ENCODE results near the gene NLRP4. TPM values are rescaled to one million over a fixed set of nuclear protein-coding genes. Genes with fewer than 3 reads are reported as not detected.

The NLRP4 gene
- total and polyA plus RNA-seq, 2 of the 8 experiments (the other 6 are each of a cell fraction or from before 2014, with no cell fraction given), result not detected

DNA sequence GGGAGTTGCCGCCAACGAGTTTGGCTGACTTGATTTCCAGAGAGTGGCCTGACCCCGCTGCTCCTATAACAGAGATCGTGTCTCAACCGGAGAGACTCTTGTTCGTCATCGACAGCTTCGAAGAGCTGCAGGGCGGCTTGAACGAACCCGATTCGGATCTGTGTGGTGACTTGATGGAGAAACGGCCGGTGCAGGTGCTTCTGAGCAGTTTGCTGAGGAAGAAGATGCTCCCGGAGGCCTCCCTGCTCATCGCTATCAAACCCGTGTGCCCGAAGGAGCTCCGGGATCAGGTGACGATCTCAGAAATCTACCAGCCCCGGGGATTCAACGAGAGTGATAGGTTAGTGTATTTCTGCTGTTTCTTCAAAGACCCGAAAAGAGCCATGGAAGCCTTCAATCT is 21.6 kb downstream of the NLRP4 start:
- Histone ChIP-seq H3K4me3 (ENCODE audit: extremely low read depth in 1 of 4, insufficient read depth in 2 of 4, low read depth in 3 of 4, low read length in 4 of 4) (no peak overlapping the region), H3K4me1 (replicated peaks in 1 of 4; ENCODE audit: control insufficient read depth in 3 of 4, insufficient read depth in 4 of 4, low read length in 3 of 4) (no peaks in the 10 kb centered on the region), H3K79me2 (ENCODE audit: control insufficient read depth in 1 of 2, insufficient read depth in 2 of 2, low read length in 2 of 2) (no peaks in the 10 kb centered on the region), H3K4ac (replicated peaks; ENCODE audit: insufficient read length, low read depth, low read length) (no peak overlapping the region), H3K18ac (ENCODE audit: extremely low read depth, low read length) (no peak overlapping the region), H3K9ac (replicated peaks in 1 of 4; ENCODE audit: extremely low read depth in 1 of 4, low read depth in 3 of 4, low read length in 3 of 4) (no peak overlapping the region), H4K91ac (replicated peaks; ENCODE audit: insufficient read length, low read length) (no peak overlapping the region), H4K5ac (ENCODE audit: insufficient read length, low read depth, low read length) (no peak overlapping the region), H2BK15ac (ENCODE audit: low read length) (no peak overlapping the region), H3K56ac (replicated peaks; ENCODE audit: insufficient read length, low read depth, low read length) (no peak overlapping the region), H2BK120ac (replicated peaks; ENCODE audit: low read depth, low read length) (no peak overlapping the region), H3K79me1 (ENCODE audit: low read depth, low read length) (no peaks in the 10 kb centered on the region), H4K8ac (ENCODE audit: extremely low read depth, insufficient read depth, low read length) (no peak overlapping the region), H2BK5ac (ENCODE audit: low read depth, low read length) (no peak overlapping the region), H3K27me3 (replicated peaks in 1 of 4; ENCODE audit: control insufficient read depth in 3 of 4, extremely low read depth in 1 of 4, insufficient read depth in 3 of 4, low read length in 3 of 4) (no peaks in the 10 kb centered on the region), H3K36me3 (ENCODE audit: control insufficient read depth in 2 of 4, insufficient read depth in 4 of 4, low read length in 3 of 4) (no peaks in the 10 kb centered on the region), H2AFZ (ENCODE audit: low read length) (no peak overlapping the region), H2AK5ac (ENCODE audit: low read depth, low read length) (no peak overlapping the region), H3K23me2 (ENCODE audit: low read depth, low read length) (no peaks in the 10 kb centered on the region), H4K20me1 (replicated peaks in 1 of 2; ENCODE audit: control insufficient read depth in 1 of 2, insufficient read depth in 2 of 2, low read length in 2 of 2) (no peaks in the 10 kb centered on the region), H3K4me2 (ENCODE audit: insufficient read depth in 1 of 2, low read depth in 2 of 2, low read length in 2 of 2) (no peak overlapping the region), H3K9me3 (ENCODE audit: insufficient read depth in 2 of 2, low read depth in 1 of 2, low read length in 1 of 2) (peaks cover 66 to 87% of the 10 kb centered on the region in 2 experiments), H2BK12ac (ENCODE audit: low read depth, low read length) (no peak overlapping the region), H2BK20ac (ENCODE audit: low read length) (no peak overlapping the region), H3K23ac (ENCODE audit: insufficient read length) (no peak overlapping the region), H3K27ac (ENCODE audit: low read depth, low read length) (no peak overlapping the region), H3K14ac (ENCODE audit: insufficient read length) (no peak overlapping the region)
- ChIA-PET CTCF (ENCODE audit: partially characterized antibody) (no interaction called here), POLR2A (ENCODE audit: partially characterized antibody) (no interaction called here)
- FAIRE-seq (no peak), DNase-seq (ENCODE audit: low read depth in 1 of 2, low spot score in 2 of 2) (no peak)
- WGBS, 2 experiments (ENCODE audit: extremely low coverage in 1 of 2, insufficient coverage in 1 of 2, insufficient read length in 1 of 2, insufficient replicate concordance in 2 of 2, low coverage in 1 of 2, low lambda C conversion rate in 2 of 2, missing lambda C conversion rate in 1 of 2), result 85% methylated on average over 23 of the region's 23 CpGs; no CpG with 5 or more reads in 1 of the 2 experiments
- TF ChIP-seq, protein P1, sequence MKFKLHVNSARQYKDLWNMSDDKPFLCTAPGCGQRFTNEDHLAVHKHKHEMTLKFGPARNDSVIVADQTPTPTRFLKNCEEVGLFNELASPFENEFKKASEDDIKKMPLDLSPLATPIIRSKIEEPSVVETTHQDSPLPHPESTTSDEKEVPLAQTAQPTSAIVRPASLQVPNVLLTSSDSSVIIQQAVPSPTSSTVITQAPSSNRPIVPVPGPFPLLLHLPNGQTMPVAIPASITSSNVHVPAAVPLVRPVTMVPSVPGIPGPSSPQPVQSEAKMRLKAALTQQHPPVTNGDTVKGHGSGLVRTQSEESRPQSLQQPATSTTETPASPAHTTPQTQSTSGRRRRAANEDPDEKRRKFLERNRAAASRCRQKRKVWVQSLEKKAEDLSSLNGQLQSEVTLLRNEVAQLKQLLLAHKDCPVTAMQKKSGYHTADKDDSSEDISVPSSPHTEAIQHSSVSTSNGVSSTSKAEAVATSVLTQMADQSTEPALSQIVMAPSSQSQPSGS (IDR thresholded peaks at IDR 0.05; ENCODE audit: low read length), result no peak
- TF ChIP-seq BCL11A (IDR thresholded peaks at IDR 0.05; ENCODE audit: low read depth in 2 of 2, low read length in 2 of 2), result no peak
- no peak for TF ChIP-seq CHD1 (IDR thresholded peaks at IDR 0.05; ENCODE audit: low read depth, low read length)
- TF ChIP-seq SRF (IDR thresholded peaks at IDR 0.05; ENCODE audit: low read depth, low read length), result no peak
- no peak for TF ChIP-seq PHF8 (conservative IDR thresholded peaks at IDR 0.05; ENCODE audit: low read depth, low read length)
- TF ChIP-seq SAP30 (IDR thresholded peaks at IDR 0.05; ENCODE audit: insufficient read depth, insufficient replicate concordance, low read length), result no peak
- TF ChIP-seq SIRT6 (IDR thresholded peaks at IDR 0.05; ENCODE audit: low read length), result no peak
- no peak for TF ChIP-seq NRF1 (IDR thresholded peaks at IDR 0.05; ENCODE audit: low read depth, low read length)
- no peak for TF ChIP-seq CBX5 (IDR thresholded peaks at IDR 0.05; ENCODE audit: low read depth, low read length)
- no peak for TF ChIP-seq KDM5A (IDR thresholded peaks at IDR 0.05; ENCODE audit: low read length)
- TF ChIP-seq SUZ12 (IDR thresholded peaks at IDR 0.05; ENCODE audit: low read length), result no peak

Measured in H1 (cell line).